Neuronal stem cell (in vitro differentiated cells): ENCODE results near the gene STRADB.

ENCODE experiments used
- DNase-seq: peaks from one replicate; pipeline ENCODE4 v3.0.0-alpha.2; 2013; ENCODE audit warnings: low spot score
- H2AFZ ChIP-seq: one replicate; pipeline ENCODE4 v1.6.1; 2013; ENCODE audit warnings: mild to moderate bottlenecking, low read length, inconsistent platforms
- H2AK5ac ChIP-seq: 2 replicates; pipeline ENCODE4 v1.6.1; 2013; ENCODE audit warnings: low read depth, mild to moderate bottlenecking, inconsistent platforms, low read length, moderate library complexity, mixed read lengths
- H2BK120ac ChIP-seq: 2 replicates; pipeline ENCODE4 v1.6.1; 2013; ENCODE audit warnings: low read depth, mild to moderate bottlenecking, inconsistent platforms, low read length, moderate library complexity, mixed read lengths
- H2BK12ac ChIP-seq: one replicate; pipeline ENCODE4 v1.6.1; 2013; ENCODE audit warnings: low read length, inconsistent platforms
- H2BK15ac ChIP-seq: 2 replicates; pipeline ENCODE4 v1.6.1; 2013; ENCODE audit warnings: mild to moderate bottlenecking, low read length, inconsistent platforms, mixed read lengths
- H2BK5ac ChIP-seq: one replicate; pipeline ENCODE4 v1.6.1; 2013; ENCODE audit warnings: inconsistent platforms, mild to moderate bottlenecking, low read length, moderate library complexity
- H3K14ac ChIP-seq: one replicate; pipeline ENCODE4 v1.6.1; 2013; ENCODE audit warnings: low read length, inconsistent platforms
- H3K18ac ChIP-seq: 2 replicates; pipeline ENCODE4 v1.6.1; 2013; ENCODE audit warnings: low read length, inconsistent platforms
- H3K23ac ChIP-seq: 2 replicates; pipeline ENCODE4 v1.6.1; 2013; ENCODE audit warnings: low read depth, mild to moderate bottlenecking, mixed read lengths, low read length, inconsistent platforms; ENCODE audit not compliant: poor library complexity
- H3K27ac ChIP-seq: replicated peaks from 3 replicates; pipeline ENCODE4 v1.5.1; 2013; ENCODE audit warnings: low read length, inconsistent platforms
- H3K27me3 ChIP-seq, 3 experiments: 2 replicates each; pipeline ENCODE4 v1.6.1; 2013; ENCODE audit warnings: low read length in 3 of 3, mild to moderate bottlenecking in 2 of 3, inconsistent platforms in 1 of 3, low read depth in 1 of 3, mixed read lengths in 1 of 3, moderate library complexity in 1 of 3; ENCODE audit not compliant: control insufficient read depth in 3 of 3, insufficient read depth in 3 of 3
- H3K36me3 ChIP-seq, 2 donors: replicated peaks in 1 of 2; 2 replicates each; pipeline ENCODE4 v1.6.1; 2013; ENCODE audit warnings: low read length in 2 of 2; ENCODE audit not compliant: control insufficient read depth in 2 of 2, insufficient read depth in 2 of 2
- H3K4ac ChIP-seq: 2 replicates; pipeline ENCODE4 v1.6.1; 2013; ENCODE audit warnings: inconsistent platforms, mild to moderate bottlenecking, low read length, moderate library complexity
- H3K4me1 ChIP-seq, 2 donors: 1 replicate in 1 of 2; 2 replicates in 1 of 2; pipeline ENCODE4 v1.6.1; 2013; ENCODE audit warnings: low read length in 2 of 2, low read depth in 1 of 2; ENCODE audit not compliant: control insufficient read depth in 2 of 2, insufficient read depth in 1 of 2
- H3K4me2 ChIP-seq: one replicate; pipeline ENCODE4 v1.6.1; 2013; ENCODE audit warnings: mild to moderate bottlenecking, low read length, inconsistent platforms; ENCODE audit not compliant: insufficient read depth, poor library complexity, severe bottlenecking
- H3K4me3 ChIP-seq, 2 donors: 2 replicates each; pipeline ENCODE4 v1.5.1; 2013; ENCODE audit warnings: low read length in 2 of 2, mild to moderate bottlenecking in 2 of 2, inconsistent platforms in 1 of 2, moderate library complexity in 1 of 2
- H3K79me1 ChIP-seq: one replicate; pipeline ENCODE4 v1.6.1; 2013; ENCODE audit warnings: low read depth, mild to moderate bottlenecking, inconsistent platforms, low read length, moderate library complexity
- H3K9ac ChIP-seq: one replicate; pipeline ENCODE4 v1.6.1; 2013; ENCODE audit warnings: mild to moderate bottlenecking, low read depth, low read length, inconsistent platforms; ENCODE audit not compliant: poor library complexity
- H3K9me3 ChIP-seq, 2 donors: replicated peaks in 1 of 2; 2 replicates each; pipeline versions ENCODE3 to v1.6.1; 2013; ENCODE audit warnings: low read length in 2 of 2, mild to moderate bottlenecking in 2 of 2, inconsistent platforms in 1 of 2, low read depth in 1 of 2, mixed read lengths in 1 of 2, moderate library complexity in 1 of 2; ENCODE audit not compliant: control insufficient read depth in 2 of 2, insufficient read depth in 1 of 2
- H4K8ac ChIP-seq: one replicate; pipeline ENCODE4 v1.6.1; 2013; ENCODE audit warnings: low read depth, mild to moderate bottlenecking, inconsistent platforms, low read length, moderate library complexity
- H4K91ac ChIP-seq: one replicate; pipeline ENCODE4 v1.6.1; 2013; ENCODE audit warnings: low read length, low read depth, mild to moderate bottlenecking, inconsistent platforms; ENCODE audit not compliant: poor library complexity
- WGBS, 2 donors: extraction: QIAGEN DNeasy Blood & Tissue Kit; methylation state at CpG; one replicate each; pipeline ENCODE4 v1.1.7; 2013; ENCODE audit warnings: missing lambda C conversion rate in 2 of 2, mixed read lengths in 1 of 2; ENCODE audit not compliant: insufficient read length in 2 of 2, insufficient replicate concordance in 1 of 2; ENCODE audit errors: extremely low coverage in 2 of 2; 5-methylcytosine and 5-hydroxymethylcytosine counted together

The STRADB gene

GRCh38 chr2:201403880-201404279, 47.7 kb upstream of the STRADB start:
- Histone ChIP-seq H3K4me2 (no peak overlapping the region), H3K4me3 (no peak overlapping the region), H3K79me1 (no peaks in the 10 kb centered on the region), H2BK12ac (no peak overlapping the region), H2BK15ac (no peak overlapping the region), H2AK5ac (no peak overlapping the region), H3K36me3 (peaks cover 0 to 6% of the 10 kb centered on the region in 2 donors), H2AFZ (no peak overlapping the region), H3K27me3 (no peaks in the 10 kb centered on the region), H3K9me3 (no peaks in the 10 kb centered on the region), H4K91ac (no peak overlapping the region), H2BK5ac (no peak overlapping the region), H3K23ac (no peak overlapping the region), H3K4me1 (peaks cover 2 to 11% of the 10 kb centered on the region in 2 donors), H3K14ac (no peak overlapping the region), H4K8ac (no peak overlapping the region), H3K9ac (no peak overlapping the region), H3K4ac (no peak overlapping the region), H2BK120ac (no peak overlapping the region), H3K18ac (no peak overlapping the region), H3K27ac (no peak overlapping the region)
- DNase-seq, result peak; percentile 8
- no CpG with 5 or more reads among the region's 3 CpGs for WGBS, 2 donors

GRCh38 chr2:201404699-201405280, 46.8 kb upstream of the STRADB start:
- Histone ChIP-seq H3K18ac (no peak overlapping the region), H3K4me2 (no peak overlapping the region), H3K4me3 (no peak overlapping the region), H2AK5ac (no peak overlapping the region), H2AFZ (no peak overlapping the region), H4K8ac (no peak overlapping the region), H3K36me3 (no peaks in the 10 kb centered on the region), H3K23ac (no peak overlapping the region), H2BK5ac (no peak overlapping the region), H3K4me1 (peaks cover 2 to 11% of the 10 kb centered on the region in 2 donors), H2BK15ac (no peak overlapping the region), H3K9ac (no peak overlapping the region), H3K14ac (no peak overlapping the region), H3K27ac (no peak overlapping the region), H4K91ac (no peak overlapping the region), H3K9me3 (no peaks in the 10 kb centered on the region), H3K79me1 (no peaks in the 10 kb centered on the region), H2BK120ac (no peak overlapping the region), H2BK12ac (no peak overlapping the region), H3K27me3 (no peaks in the 10 kb centered on the region), H3K4ac (no peak overlapping the region)
- no CpG with 5 or more reads among the region's 3 CpGs for WGBS, 2 donors
- DNase-seq, result no peak

- Histone ChIP-seq H4K91ac (no peak overlapping the region), H4K8ac (no peak overlapping the region), H3K14ac (no peak overlapping the region), H2BK5ac (no peak overlapping the region), H2BK120ac (no peak overlapping the region), H3K4ac (no peak overlapping the region), H3K4me3 (no peak overlapping the region), H3K27ac (no peak overlapping the region), H3K36me3 (no peaks in the 10 kb centered on the region), H3K23ac (no peak overlapping the region), H3K4me1 (peaks cover 2 to 11% of the 10 kb centered on the region in 2 donors), H2BK12ac (no peak overlapping the region), H3K18ac (no peak overlapping the region), H2BK15ac (no peak overlapping the region), H3K4me2 (no peak overlapping the region), H3K27me3 (no peaks in the 10 kb centered on the region), H3K9ac (no peak overlapping the region), H3K9me3 (no peaks in the 10 kb centered on the region), H2AFZ (no peak overlapping the region), H3K79me1 (no peaks in the 10 kb centered on the region), H2AK5ac (no peak overlapping the region)
- no peak for DNase-seq
- WGBS, 2 donors, result no CpG with 5 or more reads among the region's 3 CpGs
These were observed 45.4 kb upstream of the STRADB start for GRCh38 chr2:201406077-201406662.

GRCh38 chr2:201407265-201407664, 44.3 kb upstream of the STRADB start:
- Histone ChIP-seq H3K27me3 (no peaks in the 10 kb centered on the region), H3K4me1 (peaks cover 2 to 11% of the 10 kb centered on the region in 2 donors), H2BK120ac (no peak overlapping the region), H4K8ac (no peak overlapping the region), H3K36me3 (no peaks in the 10 kb centered on the region), H4K91ac (no peak overlapping the region), H2BK15ac (no peak overlapping the region), H3K27ac (no peak overlapping the region), H2AK5ac (no peak overlapping the region), H3K4me2 (no peak overlapping the region), H3K23ac (no peak overlapping the region), H3K4ac (no peak overlapping the region), H3K9ac (no peak overlapping the region), H2BK5ac (no peak overlapping the region), H3K9me3 (no peaks in the 10 kb centered on the region), H3K18ac (no peak overlapping the region), H3K14ac (no peak overlapping the region), H3K79me1 (no peaks in the 10 kb centered on the region), H2BK12ac (no peak overlapping the region), H3K4me3 (no peak overlapping the region), H2AFZ (no peak overlapping the region)
- WGBS, 2 donors, result no CpG with 5 or more reads among the region's 2 CpGs
- no peak for DNase-seq
